HEK293 (cell line): ENCODE measurements around the gene MYOD1.

Source experiments
- CTCF ChIA-PET: fragments of 350-600 bp; formaldehyde crosslinking; extraction: SDS; loops from one replicate; lab custom pipeline; 2021; ENCODE audit warnings: antibody characterized with exemption; lab: Yijun Ruan, JAX
- POLR2A ChIA-PET: fragments of 300-600 bp; formaldehyde crosslinking; extraction: SDS; loops from one replicate; lab custom pipeline; 2020; ENCODE audit warnings: antibody characterized with exemption, inconsistent platforms; lab: Yijun Ruan, JAX
- H3K27ac ChIP-seq: fragments of 200-500 bp; sonication (Bioruptor generic); 2 replicates; pipeline ENCODE4 v1.5.1; 2014; ENCODE audit warnings: low read depth, low read length, control low read depth, inconsistent platforms; ENCODE audit errors: extremely low read depth
- H3K36me3 ChIP-seq, 2 experiments: fragments of 200-500 bp in 1 of 2; sonication (Bioruptor generic) in 1 of 2; 1 replicate in 1 of 2; 2 replicates in 1 of 2; pipeline ENCODE4 v1.5.1; 2014 to 2017; ENCODE audit warnings: inconsistent platforms in 2 of 2, low read length in 2 of 2; ENCODE audit not compliant: control insufficient read depth in 2 of 2, insufficient read depth in 1 of 2
- H3K4me1 ChIP-seq: fragments of 200-500 bp; sonication (Bioruptor generic); 2 replicates; pipeline ENCODE4 v1.5.1; 2014; ENCODE audit warnings: mild to moderate bottlenecking, low read length, inconsistent platforms; ENCODE audit not compliant: control insufficient read depth, insufficient read depth
- H3K4me3 ChIP-seq: 2 replicates; pipeline ENCODE4 v1.5.1; 2011; ENCODE audit warnings: low read depth, mild to moderate bottlenecking, control low read depth, low read length, moderate library complexity
- H3K9me3 ChIP-seq: fragments of 200-500 bp; sonication (Bioruptor generic); 2 replicates; pipeline ENCODE4 v1.5.1; 2014; ENCODE audit warnings: low read depth, low read length, inconsistent platforms; ENCODE audit not compliant: control insufficient read depth, insufficient read depth
- GLI2 ChIP-seq: fragments of 450-650 bp; formaldehyde crosslinking; IDR thresholded peaks from 2 replicates; pipeline ENCODE4; 2017; ENCODE audit warnings: missing biosample characterization, missing genetic modification characterization, low read depth, borderline replicate concordance
- KLF16 ChIP-seq: fragments of 450-650 bp; formaldehyde crosslinking; IDR thresholded peaks from 2 replicates; pipeline ENCODE4 v1.5.1; 2017; ENCODE audit warnings: missing biosample characterization, missing genetic modification characterization
- OVOL3 ChIP-seq: fragments of 450-650 bp; formaldehyde crosslinking; IDR thresholded peaks from 2 replicates; pipeline ENCODE4 v1.5.1; 2016; ENCODE audit warnings: missing biosample characterization, missing genetic modification characterization
- SCRT2 ChIP-seq: fragments of 450-650 bp; formaldehyde crosslinking; IDR thresholded peaks from 2 replicates; pipeline ENCODE4 v1.5.1; 2016; ENCODE audit warnings: missing biosample characterization, missing genetic modification characterization
- SP2 ChIP-seq: fragments of 450-650 bp; formaldehyde crosslinking; IDR thresholded peaks from 2 replicates; pipeline ENCODE4 v1.5.1; 2016; ENCODE audit warnings: missing biosample characterization, missing genetic modification characterization
- ZBTB17 ChIP-seq: fragments of 450-650 bp; formaldehyde crosslinking; IDR thresholded peaks from 2 replicates; pipeline ENCODE4 v1.5.1; 2016; ENCODE audit warnings: missing biosample characterization, missing genetic modification characterization
- ZNF133 ChIP-seq: fragments of 450-650 bp; formaldehyde crosslinking; IDR thresholded peaks from 2 replicates; pipeline ENCODE4 v1.5.1; 2016; ENCODE audit warnings: missing biosample characterization, missing genetic modification characterization
- ZNF138 ChIP-seq: fragments of 450-650 bp; formaldehyde crosslinking; IDR thresholded peaks from 2 replicates; pipeline ENCODE4 v1.5.1; 2016; ENCODE audit warnings: missing biosample characterization, missing genetic modification characterization, borderline replicate concordance
- ZNF155 ChIP-seq: fragments of 450-650 bp; formaldehyde crosslinking; IDR thresholded peaks from 2 replicates; pipeline ENCODE4 v1.5.1; 2016; ENCODE audit warnings: missing biosample characterization, missing genetic modification characterization
- ZNF23 ChIP-seq: fragments of 450-650 bp; formaldehyde crosslinking; IDR thresholded peaks from 2 replicates; pipeline ENCODE4 v1.5.1; 2016; ENCODE audit warnings: missing biosample characterization, missing genetic modification characterization, borderline replicate concordance
- ZNF274 ChIP-seq, 2 experiments: fragments of 200-500 bp in 1 of 2; fragments of 450-650 bp in 1 of 2; sonication (Bioruptor generic) in 1 of 2; formaldehyde crosslinking in 1 of 2; IDR thresholded peaks; 2 replicates each; pipeline versions ENCODE4 v1.5.1 to v1.6.1; 2014 to 2016; ENCODE audit warnings: borderline replicate concordance in 1 of 2, inconsistent platforms in 1 of 2, low read length in 1 of 2, missing biosample characterization in 1 of 2, missing genetic modification characterization in 1 of 2
- ZNF302 ChIP-seq: fragments of 450-650 bp; formaldehyde crosslinking; IDR thresholded peaks from 2 replicates; pipeline ENCODE4 v1.5.1; 2016; ENCODE audit warnings: missing biosample characterization, missing genetic modification characterization, low read depth
- ZNF404 ChIP-seq: fragments of 450-650 bp; formaldehyde crosslinking; IDR thresholded peaks from 2 replicates; pipeline ENCODE4 v1.5.1; 2017; ENCODE audit warnings: missing biosample characterization, missing genetic modification characterization
- ZNF561 ChIP-seq: fragments of 450-650 bp; IDR thresholded peaks from 2 replicates; pipeline ENCODE4 v1.5.1; 2018; ENCODE audit warnings: missing biosample characterization, missing genetic modification characterization, borderline replicate concordance
- ZNF571 ChIP-seq: fragments of 450-650 bp; formaldehyde crosslinking; IDR thresholded peaks from 2 replicates; pipeline ENCODE4 v1.5.0; 2017; ENCODE audit warnings: missing biosample characterization, missing genetic modification characterization
- ZNF596 ChIP-seq: fragments of 450-650 bp; IDR thresholded peaks from 2 replicates; pipeline ENCODE4 v1.5.0; 2018; ENCODE audit warnings: missing biosample characterization, mild to moderate bottlenecking, missing genetic modification characterization, moderate library complexity
- TF ChIP-seq, protein P1 (sequence below): fragments of 450-650 bp; formaldehyde crosslinking; IDR thresholded peaks from 2 replicates; pipeline ENCODE4 v1.5.1; 2016; ENCODE audit warnings: missing biosample characterization, missing genetic modification characterization, borderline replicate concordance
- TF ChIP-seq, protein P2 (sequence below): fragments of 450-650 bp; formaldehyde crosslinking; IDR thresholded peaks from 2 replicates; pipeline ENCODE4 v1.5.0; 2017; ENCODE audit warnings: missing biosample characterization, missing genetic modification characterization, borderline replicate concordance
- TF ChIP-seq, protein P3 (sequence below): fragments of 450-650 bp; formaldehyde crosslinking; IDR thresholded peaks from 2 replicates; pipeline ENCODE4 v1.5.1; 2017; ENCODE audit warnings: missing biosample characterization, missing genetic modification characterization
- TF ChIP-seq, protein P4 (sequence below): fragments of 450-650 bp; formaldehyde crosslinking; IDR thresholded peaks from 2 replicates; pipeline ENCODE4 v1.5.1; 2017; ENCODE audit warnings: missing biosample characterization, missing genetic modification characterization

Gene MYOD1

DNA sequence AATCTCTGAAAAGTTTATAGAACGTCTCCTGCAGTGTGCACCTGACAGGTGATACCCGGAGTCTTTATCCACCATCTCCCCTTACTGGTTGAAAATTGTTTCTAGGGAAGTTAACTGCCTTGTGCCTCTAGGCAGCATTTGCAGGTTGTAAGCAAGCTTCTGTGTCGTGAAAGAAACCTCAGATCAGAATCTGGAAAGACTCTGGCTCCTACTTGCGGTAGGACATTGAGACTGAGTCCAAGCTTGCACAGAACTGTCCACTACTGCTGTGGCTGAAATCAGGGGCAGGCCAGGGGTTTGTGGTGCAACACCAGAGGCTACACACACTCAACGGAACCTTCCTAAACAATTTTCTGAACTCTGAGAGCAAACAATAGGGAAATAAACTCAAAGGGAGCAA lies 34.8 kb upstream of the MYOD1 start:
- ChIA-PET POLR2A (no interaction called here), CTCF (interaction anchor here (1.7 kb wide), 1 partner anchor 46 kb away, joined by 8 read pairs; no protein-coding TSS in a partner anchor)
- H3K27ac ChIP-seq = no peak overlapping the region
- no peak for TF ChIP-seq ZNF23 (tag by site-specific recombination)
- TF ChIP-seq, protein P1, sequence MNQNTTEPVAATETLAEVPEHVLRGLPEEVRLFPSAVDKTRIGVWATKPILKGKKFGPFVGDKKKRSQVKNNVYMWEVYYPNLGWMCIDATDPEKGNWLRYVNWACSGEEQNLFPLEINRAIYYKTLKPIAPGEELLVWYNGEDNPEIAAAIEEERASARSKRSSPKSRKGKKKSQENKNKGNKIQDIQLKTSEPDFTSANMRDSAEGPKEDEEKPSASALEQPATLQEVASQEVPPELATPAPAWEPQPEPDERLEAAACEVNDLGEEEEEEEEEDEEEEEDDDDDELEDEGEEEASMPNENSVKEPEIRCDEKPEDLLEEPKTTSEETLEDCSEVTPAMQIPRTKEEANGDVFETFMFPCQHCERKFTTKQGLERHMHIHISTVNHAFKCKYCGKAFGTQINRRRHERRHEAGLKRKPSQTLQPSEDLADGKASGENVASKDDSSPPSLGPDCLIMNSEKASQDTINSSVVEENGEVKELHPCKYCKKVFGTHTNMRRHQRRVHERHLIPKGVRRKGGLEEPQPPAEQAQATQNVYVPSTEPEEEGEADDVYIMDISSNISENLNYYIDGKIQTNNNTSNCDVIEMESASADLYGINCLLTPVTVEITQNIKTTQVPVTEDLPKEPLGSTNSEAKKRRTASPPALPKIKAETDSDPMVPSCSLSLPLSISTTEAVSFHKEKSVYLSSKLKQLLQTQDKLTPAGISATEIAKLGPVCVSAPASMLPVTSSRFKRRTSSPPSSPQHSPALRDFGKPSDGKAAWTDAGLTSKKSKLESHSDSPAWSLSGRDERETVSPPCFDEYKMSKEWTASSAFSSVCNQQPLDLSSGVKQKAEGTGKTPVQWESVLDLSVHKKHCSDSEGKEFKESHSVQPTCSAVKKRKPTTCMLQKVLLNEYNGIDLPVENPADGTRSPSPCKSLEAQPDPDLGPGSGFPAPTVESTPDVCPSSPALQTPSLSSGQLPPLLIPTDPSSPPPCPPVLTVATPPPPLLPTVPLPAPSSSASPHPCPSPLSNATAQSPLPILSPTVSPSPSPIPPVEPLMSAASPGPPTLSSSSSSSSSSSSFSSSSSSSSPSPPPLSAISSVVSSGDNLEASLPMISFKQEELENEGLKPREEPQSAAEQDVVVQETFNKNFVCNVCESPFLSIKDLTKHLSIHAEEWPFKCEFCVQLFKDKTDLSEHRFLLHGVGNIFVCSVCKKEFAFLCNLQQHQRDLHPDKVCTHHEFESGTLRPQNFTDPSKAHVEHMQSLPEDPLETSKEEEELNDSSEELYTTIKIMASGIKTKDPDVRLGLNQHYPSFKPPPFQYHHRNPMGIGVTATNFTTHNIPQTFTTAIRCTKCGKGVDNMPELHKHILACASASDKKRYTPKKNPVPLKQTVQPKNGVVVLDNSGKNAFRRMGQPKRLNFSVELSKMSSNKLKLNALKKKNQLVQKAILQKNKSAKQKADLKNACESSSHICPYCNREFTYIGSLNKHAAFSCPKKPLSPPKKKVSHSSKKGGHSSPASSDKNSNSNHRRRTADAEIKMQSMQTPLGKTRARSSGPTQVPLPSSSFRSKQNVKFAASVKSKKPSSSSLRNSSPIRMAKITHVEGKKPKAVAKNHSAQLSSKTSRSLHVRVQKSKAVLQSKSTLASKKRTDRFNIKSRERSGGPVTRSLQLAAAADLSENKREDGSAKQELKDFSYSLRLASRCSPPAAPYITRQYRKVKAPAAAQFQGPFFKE (tag by site-specific recombination) = no peak
- no peak for TF ChIP-seq ZNF133 (tag by site-specific recombination)
- no peak for TF ChIP-seq ZNF571
- TF ChIP-seq ZBTB17 (tag by site-specific recombination) = no peak
- TF ChIP-seq ZNF561 (tag by site-specific recombination) = no peak
- TF ChIP-seq, protein P2, sequence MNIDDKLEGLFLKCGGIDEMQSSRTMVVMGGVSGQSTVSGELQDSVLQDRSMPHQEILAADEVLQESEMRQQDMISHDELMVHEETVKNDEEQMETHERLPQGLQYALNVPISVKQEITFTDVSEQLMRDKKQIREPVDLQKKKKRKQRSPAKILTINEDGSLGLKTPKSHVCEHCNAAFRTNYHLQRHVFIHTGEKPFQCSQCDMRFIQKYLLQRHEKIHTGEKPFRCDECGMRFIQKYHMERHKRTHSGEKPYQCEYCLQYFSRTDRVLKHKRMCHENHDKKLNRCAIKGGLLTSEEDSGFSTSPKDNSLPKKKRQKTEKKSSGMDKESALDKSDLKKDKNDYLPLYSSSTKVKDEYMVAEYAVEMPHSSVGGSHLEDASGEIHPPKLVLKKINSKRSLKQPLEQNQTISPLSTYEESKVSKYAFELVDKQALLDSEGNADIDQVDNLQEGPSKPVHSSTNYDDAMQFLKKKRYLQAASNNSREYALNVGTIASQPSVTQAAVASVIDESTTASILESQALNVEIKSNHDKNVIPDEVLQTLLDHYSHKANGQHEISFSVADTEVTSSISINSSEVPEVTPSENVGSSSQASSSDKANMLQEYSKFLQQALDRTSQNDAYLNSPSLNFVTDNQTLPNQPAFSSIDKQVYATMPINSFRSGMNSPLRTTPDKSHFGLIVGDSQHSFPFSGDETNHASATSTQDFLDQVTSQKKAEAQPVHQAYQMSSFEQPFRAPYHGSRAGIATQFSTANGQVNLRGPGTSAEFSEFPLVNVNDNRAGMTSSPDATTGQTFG (tag by site-specific recombination) = no peak
- TF ChIP-seq ZNF302 (tag by site-specific recombination) = no peak
- no peak for TF ChIP-seq GLI2
- TF ChIP-seq ZNF404 = no peak
- no peaks in the 10 kb centered on the region for H3K4me1 ChIP-seq
- H3K4me3 ChIP-seq = no peak overlapping the region
- H3K36me3 ChIP-seq = no peaks in the 10 kb centered on the region
- no peaks in the 10 kb centered on the region for H3K9me3 ChIP-seq

DNA sequence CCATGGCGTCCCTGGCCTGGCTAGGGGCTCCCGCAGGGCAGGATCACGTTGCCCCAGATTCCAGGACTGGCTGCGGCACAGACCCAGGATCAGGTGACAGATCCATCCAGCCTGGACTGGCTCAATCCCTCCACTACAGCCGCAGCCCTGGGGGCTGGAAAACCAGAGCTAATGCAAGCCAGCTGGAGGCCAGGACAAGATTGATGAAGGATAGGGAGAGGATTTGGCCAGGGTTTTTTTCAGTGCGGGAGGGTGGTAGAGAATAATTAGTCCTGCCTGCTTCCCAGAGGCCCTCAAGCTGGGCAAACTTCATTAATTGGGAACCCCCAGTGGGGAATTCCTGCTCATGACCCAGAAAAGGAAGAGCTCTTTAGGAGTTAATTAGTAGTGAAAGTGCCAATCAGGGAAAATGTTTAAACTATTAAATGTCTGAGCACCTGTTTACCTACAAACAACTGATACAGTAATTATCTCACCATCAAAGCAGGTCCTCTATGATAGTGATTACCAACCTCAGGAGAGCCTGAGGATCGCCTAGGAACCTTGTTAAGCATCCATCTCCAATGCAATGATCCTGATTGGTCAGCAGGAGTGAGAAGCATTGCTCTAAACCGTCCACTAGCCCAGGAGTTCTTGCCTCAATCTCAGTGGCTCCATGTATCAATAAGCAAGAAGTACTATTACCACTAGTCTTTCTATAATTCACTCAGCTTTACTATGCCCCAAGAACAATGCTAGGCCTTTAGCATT lies 33.0 kb upstream of the MYOD1 start:
- no peaks in the 10 kb centered on the region for H3K4me1 ChIP-seq
- H3K9me3 ChIP-seq = no peaks in the 10 kb centered on the region
- H3K36me3 ChIP-seq = no peaks in the 10 kb centered on the region
- ChIA-PET POLR2A (no interaction called here), CTCF (no interaction called here)
- no peak overlapping the region for H3K4me3 ChIP-seq
- no peak overlapping the region for H3K27ac ChIP-seq
- no peak for TF ChIP-seq ZNF155 (tag by site-specific recombination)
- no peak for TF ChIP-seq ZNF274 (IDR thresholded peaks at IDR 0.05; ENCODE audit: low read length)
- no peak for TF ChIP-seq ZNF274 (tag by site-specific recombination; IDR thresholded peaks at IDR 0.05; ENCODE audit: borderline replicate concordance)
- TF ChIP-seq, protein P3, sequence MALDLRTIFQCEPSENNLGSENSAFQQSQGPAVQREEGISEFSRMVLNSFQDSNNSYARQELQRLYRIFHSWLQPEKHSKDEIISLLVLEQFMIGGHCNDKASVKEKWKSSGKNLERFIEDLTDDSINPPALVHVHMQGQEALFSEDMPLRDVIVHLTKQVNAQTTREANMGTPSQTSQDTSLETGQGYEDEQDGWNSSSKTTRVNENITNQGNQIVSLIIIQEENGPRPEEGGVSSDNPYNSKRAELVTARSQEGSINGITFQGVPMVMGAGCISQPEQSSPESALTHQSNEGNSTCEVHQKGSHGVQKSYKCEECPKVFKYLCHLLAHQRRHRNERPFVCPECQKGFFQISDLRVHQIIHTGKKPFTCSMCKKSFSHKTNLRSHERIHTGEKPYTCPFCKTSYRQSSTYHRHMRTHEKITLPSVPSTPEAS (tag by site-specific recombination) = no peak
- no peak for TF ChIP-seq SP2 (tag by site-specific recombination)
- no peak for TF ChIP-seq ZNF596 (tag by site-specific recombination)
- no peak for TF ChIP-seq KLF16 (tag by site-specific recombination)
- TF ChIP-seq, protein P2 (tag by site-specific recombination) = no peak
- TF ChIP-seq SCRT2 (tag by site-specific recombination) = no peak
- TF ChIP-seq, protein P4, sequence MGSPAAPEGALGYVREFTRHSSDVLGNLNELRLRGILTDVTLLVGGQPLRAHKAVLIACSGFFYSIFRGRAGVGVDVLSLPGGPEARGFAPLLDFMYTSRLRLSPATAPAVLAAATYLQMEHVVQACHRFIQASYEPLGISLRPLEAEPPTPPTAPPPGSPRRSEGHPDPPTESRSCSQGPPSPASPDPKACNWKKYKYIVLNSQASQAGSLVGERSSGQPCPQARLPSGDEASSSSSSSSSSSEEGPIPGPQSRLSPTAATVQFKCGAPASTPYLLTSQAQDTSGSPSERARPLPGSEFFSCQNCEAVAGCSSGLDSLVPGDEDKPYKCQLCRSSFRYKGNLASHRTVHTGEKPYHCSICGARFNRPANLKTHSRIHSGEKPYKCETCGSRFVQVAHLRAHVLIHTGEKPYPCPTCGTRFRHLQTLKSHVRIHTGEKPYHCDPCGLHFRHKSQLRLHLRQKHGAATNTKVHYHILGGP (tag by site-specific recombination) = no peak
- TF ChIP-seq ZNF138 = no peak
- no peak for TF ChIP-seq OVOL3 (tag by site-specific recombination)
